HepG2 (cell line): Measurements from ENCODE around the gene ALDH7A1. TPM values are rescaled to one million over a fixed set of nuclear protein-coding genes. Genes with fewer than 3 reads are reported as not detected.

Experiments used
- ADNP ChIP-seq: sonication (generic); formaldehyde crosslinking; IDR thresholded peaks from 2 replicates; pipeline ENCODE4 v1.4.0; 2020; ENCODE audit warnings: missing genetic modification reagents
- CREM ChIP-seq, 2 experiments: sonication (generic) in 1 of 2; formaldehyde crosslinking in 1 of 2; IDR thresholded peaks; 2 replicates each; pipeline versions ENCODE4 v1.4.0 to v1.6.1; 2016 to 2020; ENCODE audit warnings: antibody characterized with exemption in 1 of 2, mild to moderate bottlenecking in 1 of 2, missing genetic modification reagents in 1 of 2
- GABPA ChIP-seq, 2 experiments: IDR thresholded peaks; 2 replicates each; pipeline ENCODE4 v1.6.1; 2011 to 2016; ENCODE audit warnings: low read depth in 2 of 2, low read length in 1 of 2, missing biosample characterization in 1 of 2, missing genetic modification characterization in 1 of 2
- GFI1 ChIP-seq: sonication (generic); formaldehyde crosslinking; IDR thresholded peaks from 2 replicates; pipeline ENCODE4 v1.5.0; 2020; ENCODE audit warnings: missing genetic modification reagents, mild to moderate bottlenecking, borderline replicate concordance
- HES4 ChIP-seq: sonication (generic); formaldehyde crosslinking; IDR thresholded peaks from 2 replicates; pipeline ENCODE4 v1.9.0; 2021; ENCODE audit warnings: mild to moderate bottlenecking, missing genetic modification reagents, borderline replicate concordance
- JUND ChIP-seq: sonication (generic); formaldehyde crosslinking; IDR thresholded peaks from 2 replicates; pipeline ENCODE4 v1.8.0; 2022; ENCODE audit warnings: mild to moderate bottlenecking, missing genetic modification reagents
- KLF6 ChIP-seq: IDR thresholded peaks from 2 replicates; pipeline ENCODE4 v1.8.0; 2016; ENCODE audit warnings: missing biosample characterization, missing genetic modification reagents
- KMT2B ChIP-seq: IDR thresholded peaks from 2 replicates; pipeline ENCODE4 v1.6.1; 2016; ENCODE audit warnings: missing genetic modification reagents, missing compliant biosample characterization
- MTF2 ChIP-seq: sonication (generic); formaldehyde crosslinking; IDR thresholded peaks from 2 replicates; pipeline ENCODE4 v1.5.0; 2020; ENCODE audit warnings: missing genetic modification reagents, borderline replicate concordance
- PHF20 ChIP-seq: sonication (generic); formaldehyde crosslinking; IDR thresholded peaks from 2 replicates; pipeline ENCODE4 v1.5.0; 2020; ENCODE audit warnings: mild to moderate bottlenecking, missing genetic modification reagents
- PLRG1 ChIP-seq: fragments of 450-650 bp; conservative IDR thresholded peaks from 2 replicates; pipeline ENCODE4 v1.6.1; 2016
- RXRA ChIP-seq: sonication (generic); formaldehyde crosslinking; IDR thresholded peaks from 2 replicates; pipeline ENCODE4 v1.5.1; 2020; ENCODE audit warnings: missing genetic modification reagents
- ZBTB21 ChIP-seq: sonication (generic); formaldehyde crosslinking; IDR thresholded peaks from 2 replicates; pipeline ENCODE4 v1.4.0; 2020; ENCODE audit warnings: missing genetic modification reagents
- ZFYVE20 ChIP-seq: sonication (generic); formaldehyde crosslinking; IDR thresholded peaks from 2 replicates; pipeline ENCODE4 v1.8.0; 2023; ENCODE audit warnings: low read depth, mild to moderate bottlenecking, moderate library complexity, missing genetic modification reagents, borderline replicate concordance
- ZNF207 ChIP-seq: fragments of 450-650 bp; IDR thresholded peaks from 2 replicates; pipeline ENCODE4 v1.6.1; 2016; ENCODE audit warnings: antibody characterized with exemption, borderline replicate concordance
- ZNF232 ChIP-seq: sonication (generic); formaldehyde crosslinking; IDR thresholded peaks from 2 replicates; pipeline ENCODE4 v1.4.0; 2020; ENCODE audit warnings: missing genetic modification reagents, borderline replicate concordance
- ZNF350 ChIP-seq: sonication (generic); formaldehyde crosslinking; IDR thresholded peaks from 2 replicates; pipeline ENCODE4 v1.4.0; 2020; ENCODE audit warnings: mild to moderate bottlenecking, low read depth, missing genetic modification reagents, borderline replicate concordance
- ZNF564 ChIP-seq: sonication (generic); formaldehyde crosslinking; IDR thresholded peaks from 2 replicates; pipeline ENCODE4 v1.8.1; 2023; ENCODE audit warnings: mild to moderate bottlenecking, missing genetic modification reagents
- ZNF615 ChIP-seq: sonication (generic); formaldehyde crosslinking; IDR thresholded peaks from 2 replicates; pipeline ENCODE4 v1.5.0; 2020; ENCODE audit warnings: mild to moderate bottlenecking, missing genetic modification reagents, borderline replicate concordance
- ZNF761 ChIP-seq: sonication (generic); formaldehyde crosslinking; conservative IDR thresholded peaks from 2 replicates; pipeline ENCODE4 v1.4.0; 2020; ENCODE audit warnings: mild to moderate bottlenecking, missing genetic modification reagents
- ZNF775 ChIP-seq: sonication (generic); formaldehyde crosslinking; IDR thresholded peaks from 2 replicates; pipeline ENCODE4 v1.4.0; 2020; ENCODE audit warnings: missing genetic modification reagents, mild to moderate bottlenecking, moderate library complexity, borderline replicate concordance
- ZNF788 ChIP-seq: sonication (generic); formaldehyde crosslinking; IDR thresholded peaks from 2 replicates; pipeline ENCODE4 v1.5.0; 2020; ENCODE audit warnings: mild to moderate bottlenecking, missing genetic modification reagents, borderline replicate concordance
- ZNF883 ChIP-seq: sonication (generic); formaldehyde crosslinking; IDR thresholded peaks from 2 replicates; pipeline ENCODE4 v1.5.1; 2020; ENCODE audit warnings: mild to moderate bottlenecking, missing genetic modification reagents; ENCODE audit errors: not compliant biosample characterization
- polyA plus RNA-seq, 8 experiments: library from polyadenylated mRNA; depleted of rRNA in 3 of 8; stranded (reverse) in 7 of 8; unstranded in 1 of 8; fragments of >200 nt; fragmentation: Illumina TruSeq in 4 of 8; extraction: Trizol in 4 of 8; gene quantifications; 2 replicates each; pipeline versions ENCODE4 v1.2.1 to v1.2.3, GENCODE V29; 2011 to 2016; ENCODE audit warnings: low read depth in 4 of 8, missing spikeins in 1 of 8, mixed read lengths in 1 of 8; ENCODE audit not compliant: insufficient read depth in 1 of 8
- total RNA-seq, 5 experiments: library from RNA; depleted of rRNA; stranded (reverse); fragments of >200 nt; fragmentation: Illumina TruSeq; extraction: Trizol; gene quantifications; 2 replicates each; pipeline ENCODE4 v1.2.3, GENCODE V29; 2016; ENCODE audit warnings: low read depth in 1 of 5
- TF ChIP-seq, protein P1 (sequence below): sonication (generic); formaldehyde crosslinking; IDR thresholded peaks from 2 replicates; pipeline ENCODE4 v1.5.0; 2020; ENCODE audit warnings: mild to moderate bottlenecking, missing genetic modification reagents
- TF ChIP-seq, protein P2 (sequence below): IDR thresholded peaks from 2 replicates; pipeline ENCODE4 v1.6.1; 2016; ENCODE audit warnings: missing compliant biosample characterization, missing genetic modification reagents, borderline replicate concordance

ALDH7A1 gene
- total and polyA plus RNA-seq, 2 of the 13 experiments (the other 11 are each of a cell fraction or from before 2014, with no cell fraction given), result 69.0 to 100 TPM

GRCh38 chr5:126600631-126601511 is 5.9 kb upstream of the ALDH7A1 start, which contains the start of gene PHAX (continued):
- TF ChIP-seq, protein P1, sequence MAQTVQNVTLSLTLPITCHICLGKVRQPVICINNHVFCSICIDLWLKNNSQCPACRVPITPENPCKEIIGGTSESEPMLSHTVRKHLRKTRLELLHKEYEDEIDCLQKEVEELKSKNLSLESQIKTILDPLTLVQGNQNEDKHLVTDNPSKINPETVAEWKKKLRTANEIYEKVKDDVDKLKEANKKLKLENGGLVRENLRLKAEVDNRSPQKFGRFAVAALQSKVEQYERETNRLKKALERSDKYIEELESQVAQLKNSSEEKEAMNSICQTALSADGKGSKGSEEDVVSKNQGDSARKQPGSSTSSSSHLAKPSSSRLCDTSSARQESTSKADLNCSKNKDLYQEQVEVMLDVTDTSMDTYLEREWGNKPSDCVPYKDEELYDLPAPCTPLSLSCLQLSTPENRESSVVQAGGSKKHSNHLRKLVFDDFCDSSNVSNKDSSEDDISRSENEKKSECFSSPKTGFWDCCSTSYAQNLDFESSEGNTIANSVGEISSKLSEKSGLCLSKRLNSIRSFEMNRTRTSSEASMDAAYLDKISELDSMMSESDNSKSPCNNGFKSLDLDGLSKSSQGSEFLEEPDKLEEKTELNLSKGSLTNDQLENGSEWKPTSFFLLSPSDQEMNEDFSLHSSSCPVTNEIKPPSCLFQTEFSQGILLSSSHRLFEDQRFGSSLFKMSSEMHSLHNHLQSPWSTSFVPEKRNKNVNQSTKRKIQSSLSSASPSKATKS (CRISPR knock-in tag), result no peak
- TF ChIP-seq ZNF232 (CRISPR knock-in tag) (no peak), JUND (CRISPR knock-in tag) (no peak), ADNP (CRISPR knock-in tag) (no peak), KLF6 (CRISPR knock-in tag) (peak; percentile 72; the same call in 1 of the 2 replicates), ZNF761 (CRISPR knock-in tag) (no peak), ZNF883 (no peak), ZFYVE20 (CRISPR knock-in tag) (no peak), HES4 (peak; percentile 89; the same call in 1 of the 2 replicates), GABPA (IDR thresholded peaks at IDR 0.05; ENCODE audit: low read depth, low read length) (peak; percentile 94), GABPA (CRISPR knock-in tag; IDR thresholded peaks at IDR 0.05; ENCODE audit: low read depth) (peak; percentile 91), ZNF615 (no peak), ZNF207 (no peak), MTF2 (0 out of 2 replicates have a peak, but pooled peaks have one; percentile 64), KMT2B (CRISPR knock-in tag) (peak; percentile 85), CREM (IDR thresholded peaks at IDR 0.05) (no peak), CREM (CRISPR knock-in tag; IDR thresholded peaks at IDR 0.05) (no peak), PLRG1 (no peak), RXRA (CRISPR knock-in tag) (no peak), ZNF350 (peak; percentile 75), ZNF564 (no peak; the same call in 1 of the 2 replicates), ZBTB21 (no peak; the same call in 1 of the 2 replicates), GFI1 (CRISPR knock-in tag) (peak; percentile 56; the same call in 1 of the 2 replicates), PHF20 (CRISPR knock-in tag) (peak; percentile 93), ZNF788 (CRISPR knock-in tag) (peak; percentile 48; the same call in 1 of the 2 replicates), ZNF775 (CRISPR knock-in tag) (no peak)
- TF ChIP-seq, protein P2, sequence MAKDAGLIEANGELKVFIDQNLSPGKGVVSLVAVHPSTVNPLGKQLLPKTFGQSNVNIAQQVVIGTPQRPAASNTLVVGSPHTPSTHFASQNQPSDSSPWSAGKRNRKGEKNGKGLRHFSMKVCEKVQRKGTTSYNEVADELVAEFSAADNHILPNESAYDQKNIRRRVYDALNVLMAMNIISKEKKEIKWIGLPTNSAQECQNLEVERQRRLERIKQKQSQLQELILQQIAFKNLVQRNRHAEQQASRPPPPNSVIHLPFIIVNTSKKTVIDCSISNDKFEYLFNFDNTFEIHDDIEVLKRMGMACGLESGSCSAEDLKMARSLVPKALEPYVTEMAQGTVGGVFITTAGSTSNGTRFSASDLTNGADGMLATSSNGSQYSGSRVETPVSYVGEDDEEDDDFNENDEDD (CRISPR knock-in tag), result peak; percentile 74; the same call in 1 of the 2 replicates
